Central memory CD4-positive, alpha-beta T cell (primary cell): ENCODE measurements around the gene UBE2I.

Experiments used
- DNase-seq: peaks from one replicate; pipeline ENCODE4 v3.0.0; 2022

UBE2I gene

DNA sequence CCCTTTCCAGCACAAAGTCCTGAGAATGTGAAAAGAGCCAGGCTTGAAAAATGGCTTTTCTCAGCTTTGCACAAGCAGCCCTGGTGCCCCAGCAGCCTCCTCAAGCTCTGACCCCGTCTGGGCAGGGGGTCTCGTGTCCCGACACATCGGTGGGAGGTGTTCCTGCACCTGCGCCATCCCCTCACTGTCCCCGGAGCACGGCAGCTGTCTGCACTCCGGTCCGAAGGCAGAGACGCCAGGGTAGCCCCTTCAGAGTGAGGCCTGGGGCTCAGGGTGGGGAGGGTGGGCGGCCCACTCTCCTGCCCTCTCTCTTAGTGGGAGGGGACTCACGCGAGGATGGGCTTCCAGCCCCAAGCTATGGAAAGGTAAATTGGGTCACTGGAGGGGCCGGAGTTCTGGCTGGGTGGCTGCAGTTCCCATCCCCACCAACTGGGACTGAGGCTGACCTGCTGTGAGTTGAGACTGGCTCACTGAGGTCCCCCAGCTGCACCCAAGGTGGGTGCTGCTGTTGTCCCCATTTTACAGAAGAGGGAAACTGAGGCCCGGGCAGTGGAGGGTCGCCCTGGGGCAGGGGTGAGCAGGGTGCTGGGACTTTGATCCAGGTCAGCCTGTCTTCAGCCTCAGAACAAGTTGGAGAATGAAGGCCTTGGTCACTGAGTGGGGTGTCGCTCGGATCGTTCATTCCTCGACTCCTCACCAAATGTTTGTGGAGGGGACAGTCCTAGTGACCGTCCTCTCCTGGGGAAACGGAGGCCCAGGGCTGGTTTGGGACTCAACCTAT is 21.7 kb downstream of the UBE2I start:
- DNase-seq = no peak

GRCh38 chr16:1331712-1332617 is 22.5 kb downstream of the UBE2I start:
- DNase-seq = peak; percentile 37

DNA sequence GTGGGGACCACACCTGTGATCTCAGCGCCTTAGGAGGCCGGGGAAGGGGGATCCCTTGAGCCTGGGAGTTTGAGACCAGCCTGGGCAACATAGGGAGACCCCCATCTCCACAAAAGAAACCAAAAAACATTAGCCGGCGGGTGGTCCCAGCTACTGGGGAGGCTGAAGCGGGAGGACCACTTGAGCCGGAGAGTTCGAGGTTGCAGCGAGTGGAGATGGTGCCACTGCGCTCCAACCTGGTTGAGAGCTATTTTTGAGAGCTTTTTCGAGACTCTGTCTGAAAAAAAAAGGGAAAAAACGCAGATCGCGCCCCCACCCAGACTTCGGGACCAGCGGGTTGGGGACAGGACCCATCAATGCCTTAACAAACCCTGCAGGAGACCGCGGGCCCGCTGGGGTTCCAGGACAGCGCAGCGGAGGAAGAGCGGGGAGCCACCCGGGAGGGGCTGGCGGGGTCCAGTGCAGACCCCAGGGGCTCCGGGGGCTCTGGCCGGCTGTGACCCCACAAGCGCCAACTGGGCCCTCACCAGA is 23.2 kb downstream of the UBE2I start:
- no peak for DNase-seq

DNA sequence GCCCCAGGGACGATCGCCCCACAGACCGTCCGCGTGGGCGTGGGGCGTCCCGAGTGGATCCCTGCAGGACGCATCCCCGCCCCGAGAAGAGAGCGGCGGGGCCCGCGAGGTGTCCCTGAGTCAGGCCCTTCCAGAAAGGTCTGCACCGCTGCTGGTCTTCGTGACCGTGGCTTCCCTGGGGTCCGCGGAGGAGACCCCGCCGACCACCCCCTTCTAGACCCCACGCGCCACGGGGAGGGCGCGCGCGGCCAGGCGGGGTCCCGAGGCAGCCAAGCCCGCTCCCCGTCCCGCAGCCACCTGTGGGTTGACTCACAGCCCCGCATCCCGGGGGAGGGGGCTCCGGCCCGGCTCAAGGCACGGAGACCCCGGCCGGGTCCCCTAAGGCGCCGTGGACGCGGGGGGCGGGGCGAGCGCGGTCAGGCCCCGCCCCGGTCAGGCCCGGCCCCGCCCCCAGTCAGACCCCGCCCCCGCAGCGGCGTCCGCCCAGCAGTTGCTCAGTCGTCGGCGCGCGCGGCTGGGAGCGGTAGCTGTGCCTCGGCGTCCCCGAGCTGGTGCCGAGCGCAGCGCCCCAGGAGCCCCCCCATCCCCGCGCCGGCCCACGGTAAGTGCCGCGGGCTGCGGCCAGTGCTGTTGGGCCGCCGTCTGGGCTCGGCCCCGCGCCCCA is 23.8 kb downstream of the UBE2I start, which contains the start of gene BAIAP3:
TSS of gene BAIAP3 (plus strand) at position 497 of the 664 bp plus-strand sequence. CDS start 4,905 bp downstream, outside the sequence.
- DNase-seq = peak; percentile 31

DNA sequence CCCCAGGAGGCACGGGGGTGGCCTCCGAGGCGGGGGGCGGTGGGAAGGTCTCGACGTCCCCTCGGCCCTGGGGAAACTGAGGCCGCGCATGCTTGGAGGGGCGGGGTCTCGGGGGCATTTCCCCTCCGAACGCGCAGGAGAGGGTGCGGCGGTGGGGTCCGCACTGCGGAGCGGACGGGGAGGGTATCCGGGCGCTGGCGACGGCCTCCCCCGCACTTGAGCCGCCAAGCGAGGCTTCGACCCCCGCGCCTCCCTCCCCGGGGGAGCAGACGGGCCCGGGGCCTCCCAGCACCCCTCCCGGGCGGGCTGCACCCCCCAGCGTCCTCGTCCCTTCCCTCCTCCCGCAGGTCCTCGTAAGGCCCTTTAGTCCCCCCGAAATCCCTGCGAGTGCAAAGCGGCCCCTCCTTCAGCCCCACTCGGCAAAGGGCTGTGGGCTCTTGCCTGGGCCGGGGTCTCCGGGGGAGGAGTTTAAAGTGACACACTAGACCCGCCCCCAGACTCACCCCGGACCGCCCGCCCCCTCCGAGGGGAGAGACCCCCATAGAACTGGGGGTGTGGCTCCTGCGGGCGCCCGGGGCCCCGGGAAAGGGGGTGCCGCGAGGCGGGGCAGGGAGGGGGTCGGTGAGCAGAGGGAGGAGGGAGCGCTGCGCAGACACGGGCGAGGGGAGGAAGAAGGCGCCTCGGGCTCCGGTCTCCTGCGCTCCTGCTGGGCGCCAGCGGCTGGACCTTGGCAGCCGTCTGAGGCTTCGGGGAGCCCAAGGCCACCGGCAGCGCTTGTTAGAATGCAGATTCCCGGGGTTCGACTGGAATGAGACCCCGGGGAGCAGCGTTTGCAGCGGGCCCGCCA is 24.6 kb downstream of the UBE2I start:
- DNase-seq = no peak

GRCh38 chr16:1334739-1335138 is 25.3 kb downstream of the UBE2I start:
- DNase-seq = no peak

GRCh38 chr16:1335211-1335971 is 26.0 kb downstream of the UBE2I start:
- no peak for DNase-seq

DNA sequence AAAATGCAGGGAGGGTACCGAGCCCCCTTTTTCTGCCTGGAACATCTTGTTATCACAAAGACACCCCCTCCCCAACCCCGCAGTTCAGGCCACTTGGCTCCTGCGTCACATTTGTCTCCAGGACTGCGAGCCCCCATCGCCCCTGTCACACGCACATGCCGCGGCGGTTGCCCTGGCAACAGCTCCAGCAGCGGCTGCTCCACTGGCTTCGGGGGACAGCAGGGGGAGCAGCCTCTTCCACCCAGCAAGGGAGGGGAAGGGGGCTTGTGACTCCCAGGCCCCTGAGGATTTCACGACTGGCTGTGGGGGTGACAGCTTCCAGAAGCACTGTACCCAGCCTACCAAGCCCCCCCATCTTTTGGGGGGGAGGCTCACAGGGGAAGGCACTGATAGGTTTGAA is 26.6 kb downstream of the UBE2I start:
- DNase-seq = no peak

DNA sequence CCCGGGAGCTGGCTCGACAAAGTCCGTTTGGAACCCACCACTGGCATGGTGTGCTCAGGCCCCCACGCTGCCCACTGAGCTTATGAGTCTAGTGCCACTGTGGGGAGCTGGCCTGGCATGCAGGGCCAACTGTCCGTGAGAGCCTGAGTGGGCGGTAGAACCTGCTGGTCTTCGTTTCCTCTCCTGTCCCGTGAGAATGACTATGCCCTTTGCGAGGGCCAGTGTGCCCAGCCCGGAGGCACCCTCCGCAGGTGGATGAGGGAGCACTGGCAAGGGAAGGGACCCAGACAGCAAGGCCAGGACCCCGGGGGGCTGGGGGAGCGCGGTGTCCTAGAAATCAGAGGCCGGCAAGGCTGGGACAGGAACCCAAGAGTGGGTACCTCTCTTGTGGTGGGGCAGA is 27.2 kb downstream of the UBE2I start:
- no peak for DNase-seq

- no peak for DNase-seq
Observed at GRCh38 chr16:1337486-1337885, 28.1 kb downstream of the UBE2I start.

DNA sequence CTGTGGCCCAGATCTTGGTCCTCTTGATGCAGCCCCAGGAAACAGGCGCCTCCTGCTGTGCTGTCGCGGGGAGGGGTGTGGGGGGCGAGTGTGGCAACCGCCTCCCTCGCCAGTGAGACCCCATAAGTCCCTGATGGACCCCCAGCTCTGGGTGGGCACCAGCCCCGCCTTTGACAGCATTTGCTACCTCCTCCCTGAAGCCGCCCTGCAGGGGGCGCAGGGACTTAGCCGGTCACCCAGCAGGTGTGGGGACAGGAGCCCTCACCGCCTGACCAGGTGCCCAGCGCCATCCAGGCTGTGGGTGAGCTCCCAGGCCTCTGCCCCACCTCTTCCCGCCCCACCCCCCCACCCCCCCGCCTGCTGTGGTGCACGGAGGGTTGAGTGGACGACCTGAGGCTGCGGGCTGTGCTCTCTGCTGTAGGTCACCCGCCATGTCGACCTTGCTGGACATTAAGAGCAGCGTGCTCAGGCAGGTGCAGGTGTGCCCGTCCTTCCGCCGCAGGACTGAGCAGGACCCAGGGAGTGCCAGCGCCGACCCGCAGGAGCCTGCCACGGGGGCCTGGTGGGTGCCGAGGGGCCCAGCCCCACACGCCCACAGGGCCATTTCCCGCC is 28.8 kb downstream of the UBE2I start:
- DNase-seq = no peak

DNA sequence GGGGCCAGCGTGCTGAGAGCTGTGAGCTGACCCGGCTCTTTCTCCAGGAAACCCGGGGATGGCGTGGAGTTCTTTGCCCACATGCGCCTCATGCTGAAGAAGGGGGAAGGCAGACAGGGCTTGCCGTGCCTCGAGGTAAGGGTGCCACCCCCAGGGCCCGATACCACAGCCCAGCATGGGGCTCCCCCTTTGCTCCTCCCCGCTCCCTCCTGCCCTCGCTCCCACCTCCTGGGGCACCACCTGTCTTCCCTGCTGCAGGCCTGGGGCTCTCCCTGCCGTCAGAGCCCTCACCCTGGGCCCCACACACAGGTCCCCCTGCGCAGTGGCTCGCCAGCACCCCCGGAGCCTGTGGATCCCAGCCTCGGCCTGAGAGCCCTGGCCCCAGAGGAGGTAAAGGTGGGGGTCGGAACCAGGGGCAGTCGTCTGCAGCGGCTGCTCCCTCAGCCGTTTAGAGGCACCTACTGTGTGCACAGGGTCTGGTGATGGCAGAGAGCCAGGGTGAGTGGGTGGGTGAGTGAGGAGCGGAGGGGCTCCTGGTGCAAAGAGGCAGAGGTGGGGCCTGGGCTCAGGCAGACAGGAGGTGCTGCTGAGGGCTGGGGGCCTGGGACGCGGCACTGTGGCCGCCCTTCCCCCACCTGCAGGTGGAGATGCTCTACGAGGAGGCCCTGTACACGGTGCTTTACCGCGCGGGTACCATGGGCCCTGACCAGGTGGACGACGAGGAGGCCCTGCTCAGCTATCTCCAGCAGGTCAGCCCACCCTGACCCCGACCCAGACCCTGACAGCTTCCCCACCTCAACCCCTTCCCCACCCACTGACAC is 29.6 kb downstream of the UBE2I start:
- no peak for DNase-seq

- DNase-seq = no peak
Observed at GRCh38 chr16:1340730-1341494, 31.5 kb downstream of the UBE2I start.

DNA sequence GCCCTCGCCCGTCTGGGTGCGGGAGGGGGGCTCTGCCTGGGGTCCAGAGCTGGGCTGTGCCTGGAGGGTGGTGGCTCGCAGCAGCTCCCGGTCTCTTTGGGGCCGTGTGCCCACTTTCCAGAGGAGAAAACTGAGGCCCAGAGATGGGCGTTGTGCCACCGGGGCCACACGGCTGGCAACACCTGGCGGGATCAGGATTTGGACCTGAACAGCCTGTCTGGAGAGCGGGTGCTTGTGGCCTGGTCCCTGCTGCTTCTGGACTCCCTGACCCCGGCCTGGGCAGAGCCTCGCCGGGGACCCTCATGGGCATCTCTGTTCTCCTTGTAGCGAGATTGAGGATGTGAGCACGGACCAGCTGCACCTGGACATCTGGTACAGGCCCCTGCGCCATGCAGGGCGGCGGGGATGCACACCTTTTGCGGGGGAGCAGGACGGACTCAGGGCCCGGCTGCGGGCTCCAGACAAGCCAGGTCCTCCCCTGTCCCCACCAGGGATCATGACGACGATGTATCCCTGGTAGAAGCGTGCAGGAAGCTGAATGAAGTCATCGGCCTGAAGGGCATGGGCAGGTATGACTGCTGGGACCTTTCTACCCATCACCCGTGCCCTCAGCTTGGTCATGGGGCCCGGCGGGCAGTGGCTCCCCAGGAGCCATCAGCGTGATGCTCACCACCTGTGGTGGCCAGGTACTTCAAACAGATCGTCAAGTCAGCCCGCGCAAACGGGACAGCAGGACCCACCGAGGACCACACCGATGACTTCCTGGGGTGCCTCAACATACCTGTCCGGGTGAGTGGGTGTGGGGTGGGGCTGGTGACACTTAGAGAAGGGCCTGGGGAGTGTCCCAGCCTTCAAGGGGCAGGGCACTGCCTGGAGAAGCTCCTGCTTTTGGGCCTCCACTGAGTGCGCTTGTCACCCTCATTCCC is 32.3 kb downstream of the UBE2I start:
- no peak for DNase-seq

DNA sequence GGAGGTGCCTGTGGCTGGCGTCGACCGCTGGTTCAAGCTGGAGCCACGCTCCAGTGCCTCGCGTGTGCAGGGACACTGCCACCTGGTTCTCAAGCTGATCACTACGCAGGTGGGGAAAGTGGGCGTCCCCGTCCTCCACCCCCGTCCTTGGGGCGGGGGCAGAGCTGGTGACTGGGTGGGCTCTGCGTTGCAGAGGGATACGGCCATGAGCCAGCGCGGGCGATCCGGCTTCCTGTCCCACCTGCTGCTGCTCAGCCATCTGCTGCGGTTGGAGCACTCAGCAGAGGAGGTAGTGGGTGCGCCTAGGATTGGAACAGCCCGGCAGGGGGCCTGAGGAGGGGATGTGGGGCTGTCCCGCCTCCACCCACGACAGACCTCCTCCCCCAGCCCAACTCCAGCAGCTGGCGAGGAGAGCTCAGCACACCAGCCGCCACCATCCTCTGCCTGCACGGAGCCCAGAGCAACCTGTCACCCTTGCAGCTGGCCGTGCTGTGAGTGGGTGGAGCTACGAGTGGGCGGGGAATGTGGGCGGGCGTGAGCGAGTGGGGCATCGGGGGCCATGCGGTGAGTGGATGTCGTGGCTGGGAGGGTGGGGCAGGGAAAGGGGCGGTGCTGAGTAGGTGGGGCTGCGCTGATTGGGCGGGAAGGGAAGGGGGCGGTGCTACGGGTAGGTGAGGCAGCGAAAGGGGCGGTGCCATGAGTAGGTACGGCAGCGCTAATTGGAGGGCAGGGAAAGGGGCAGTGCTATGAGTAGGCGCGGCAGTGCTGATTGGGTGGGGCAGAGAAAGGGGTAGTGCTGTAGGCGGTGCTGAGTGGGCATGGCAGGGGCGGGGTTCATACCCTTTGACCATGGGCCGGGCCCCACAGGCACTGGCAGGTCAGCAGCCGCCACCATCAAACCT is 33.3 kb downstream of the UBE2I start:
- DNase-seq = peak; percentile 94

DNA sequence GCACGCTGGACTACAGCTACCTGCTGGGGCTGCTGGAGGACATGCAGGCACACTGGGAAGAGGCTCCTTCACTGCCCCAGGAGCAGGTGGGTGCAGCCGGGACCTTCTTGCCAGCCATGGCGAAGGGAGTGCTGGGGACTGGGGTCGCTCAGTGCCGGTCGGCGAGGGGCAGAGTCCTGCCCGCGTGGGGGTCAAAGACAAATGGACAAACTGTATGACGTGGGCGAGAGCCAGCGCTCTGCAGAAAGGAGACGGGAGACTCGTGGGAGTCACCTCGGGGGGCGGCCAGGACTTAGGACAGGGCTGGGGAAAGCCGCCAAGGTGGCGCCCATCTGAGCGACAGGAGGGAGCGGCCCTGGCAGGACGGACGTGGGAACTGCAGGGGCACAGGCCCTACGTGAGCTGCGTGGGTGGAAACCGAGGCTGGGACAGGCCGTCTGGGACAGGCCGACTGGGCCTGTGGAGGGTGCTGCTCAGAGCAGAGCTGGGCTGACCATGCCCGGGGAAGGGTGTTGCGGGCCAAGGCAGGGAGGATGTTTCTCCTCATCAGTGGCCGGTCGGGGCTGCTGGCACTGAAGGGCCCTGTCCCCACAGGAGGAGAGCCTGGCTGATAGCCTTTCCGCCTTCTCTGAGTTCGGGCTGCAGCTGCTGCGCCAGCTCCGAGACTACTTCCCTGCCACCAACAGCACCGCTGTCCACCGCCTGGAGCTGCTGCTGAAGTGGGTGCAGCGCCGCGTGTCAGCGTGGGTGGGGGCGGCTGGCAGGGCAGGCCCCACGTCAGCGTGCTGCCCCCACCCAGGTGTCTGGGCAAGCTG is 34.2 kb downstream of the UBE2I start:
- no peak for DNase-seq
